GM23338 (cell line): ENCODE measurements around the gene MT1HL1.

Source experiments
- CREB1 ChIP-seq: fragments of 250-450 bp; sonication (Bioruptor Pico); IDR thresholded peaks from 2 replicates; pipeline ENCODE4 v1.5.0; 2020; ENCODE audit warnings: low read depth, mild to moderate bottlenecking, moderate library complexity
- CTCF ChIP-seq, 2 experiments: fragments of 200-600 bp in 1 of 2; sonication (generic) in 1 of 2; conservative IDR thresholded peaks; 2 replicates each; pipeline versions ENCODE4 v1.5.1 to v1.6.1; 2016 to 2017; ENCODE audit warnings: antibody characterized with exemption in 2 of 2, low read depth in 2 of 2, mild to moderate bottlenecking in 2 of 2, moderate library complexity in 1 of 2
- EZH2 ChIP-seq: fragments of 200-600 bp; sonication (generic); IDR thresholded peaks from one replicate; pipeline ENCODE4 v1.8.0; 2017; ENCODE audit warnings: antibody characterized with exemption, mild to moderate bottlenecking, low read depth; ENCODE audit not compliant: unreplicated experiment
- EZH2phosphoT487 ChIP-seq: fragments of 200-600 bp; sonication (generic); IDR thresholded peaks from one replicate; pipeline ENCODE4 v1.8.1; 2018; ENCODE audit warnings: antibody characterized with exemption; ENCODE audit not compliant: unreplicated experiment
- JUNB ChIP-seq: IDR thresholded peaks from one replicate; pipeline ENCODE4 v1.6.1; 2016; ENCODE audit warnings: antibody characterized with exemption; ENCODE audit not compliant: unreplicated experiment
- NANOG ChIP-seq: IDR thresholded peaks from 2 replicates; pipeline ENCODE4 v1.6.1; 2016; ENCODE audit warnings: antibody characterized with exemption, borderline replicate concordance
- POLR2AphosphoS5 ChIP-seq: IDR thresholded peaks from 2 replicates; pipeline ENCODE4 v1.6.1; 2016; ENCODE audit warnings: antibody characterized with exemption, low read depth
- REST ChIP-seq: IDR thresholded peaks from one replicate; pipeline ENCODE4 v1.6.1; 2018; ENCODE audit warnings: antibody characterized with exemption; ENCODE audit not compliant: unreplicated experiment
- STAT1 ChIP-seq: IDR thresholded peaks from one replicate; pipeline ENCODE4 v1.6.1; 2016; ENCODE audit warnings: antibody characterized with exemption; ENCODE audit not compliant: unreplicated experiment
- ZNF114 ChIP-seq: fragments of 250-450 bp; sonication (Bioruptor Pico); IDR thresholded peaks from 2 replicates; pipeline ENCODE4 v1.5.0; 2020; ENCODE audit warnings: mild to moderate bottlenecking, moderate library complexity
- ZNF331 ChIP-seq: fragments of 250-450 bp; sonication (Bioruptor Pico); IDR thresholded peaks from 2 replicates; pipeline ENCODE4 v1.5.0; 2020; ENCODE audit warnings: low read depth, mild to moderate bottlenecking, moderate library complexity
- TF ChIP-seq, protein P1 (sequence below): IDR thresholded peaks from 2 replicates; pipeline ENCODE4 v1.6.1; 2016; ENCODE audit warnings: antibody characterized with exemption

GRCh38 chr1:237050185-237050584, 45.9 kb upstream of the MT1HL1 start:
- TF ChIP-seq CTCF (conservative IDR thresholded peaks at IDR 0.05; ENCODE audit: low read depth in 2 of 2) (no peak), EZH2phosphoT487 (no peak), POLR2AphosphoS5 (no peak), EZH2 (no peak), REST (no peak), CREB1 (CRISPR knock-in tag) (no peak), JUNB (no peak), STAT1 (no peak), NANOG (no peak), ZNF331 (no peak), ZNF114 (CRISPR knock-in tag) (no peak)
- TF ChIP-seq, protein P1, sequence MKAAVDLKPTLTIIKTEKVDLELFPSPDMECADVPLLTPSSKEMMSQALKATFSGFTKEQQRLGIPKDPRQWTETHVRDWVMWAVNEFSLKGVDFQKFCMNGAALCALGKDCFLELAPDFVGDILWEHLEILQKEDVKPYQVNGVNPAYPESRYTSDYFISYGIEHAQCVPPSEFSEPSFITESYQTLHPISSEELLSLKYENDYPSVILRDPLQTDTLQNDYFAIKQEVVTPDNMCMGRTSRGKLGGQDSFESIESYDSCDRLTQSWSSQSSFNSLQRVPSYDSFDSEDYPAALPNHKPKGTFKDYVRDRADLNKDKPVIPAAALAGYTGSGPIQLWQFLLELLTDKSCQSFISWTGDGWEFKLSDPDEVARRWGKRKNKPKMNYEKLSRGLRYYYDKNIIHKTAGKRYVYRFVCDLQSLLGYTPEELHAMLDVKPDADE, result no peak
